ENCODE measurements around the gene BDNF. TPM values are rescaled to one million over a fixed set of nuclear protein-coding genes. Genes with fewer than 3 reads are reported as not detected.
A peak's percentile ranks its signal among the peaks of the same experiment; 100 is the strongest.

The BDNF gene
- total RNA-seq, 4 donors from 2014 or later = 0.14 to 0.64 TPM; not detected in 2

- no peaks in the 10 kb centered on the region for H3K36me3 ChIP-seq
- peaks cover 78% of the 10 kb centered on the region for H3K27me3 ChIP-seq
- in situ Hi-C loops (cut with MboI; ENCODE audit: low pct_ligation_motif_present in 1 of 4, low pct_unique_long_range_greater_than_20kb in 1 of 4, low sequenced_read_pairs in 3 of 4) = loop anchor here (10.0 to 25.0 kb wide), 5 partner anchors 590 to 1640 kb away; no protein-coding TSS in a partner anchor
- H3K9me3 ChIP-seq = no peaks in the 10 kb centered on the region
- TF ChIP-seq POLR2A (IDR thresholded peaks at IDR 0.05) (no peak), CTCF (IDR thresholded peaks at IDR 0.05) (no peak), POLR2AphosphoS5 (IDR thresholded peaks at IDR 0.05) (no peak), EP300 (IDR thresholded peaks at IDR 0.05; ENCODE audit: low read depth) (no peak)
- intact Hi-C loops (cut with DNase I; ENCODE audit: low total_unique reads) = no loop called here
- H3K4me1 ChIP-seq = peaks cover 12 to 30% (median 27%) of the 10 kb centered on the region in 4 donors
- 37 to 46% methylated on average over 2 of the region's 2 CpGs for WGBS, 2 donors (ENCODE audit: low coverage in 1 of 2)
- DNase-seq = no peak
- no peak overlapping the region for H3K4me3 ChIP-seq
- H3K27ac ChIP-seq = no peak overlapping the region
Measured at GRCh38 chr11:27697679-27698275, 2.5 kb downstream of the BDNF start.

DNA sequence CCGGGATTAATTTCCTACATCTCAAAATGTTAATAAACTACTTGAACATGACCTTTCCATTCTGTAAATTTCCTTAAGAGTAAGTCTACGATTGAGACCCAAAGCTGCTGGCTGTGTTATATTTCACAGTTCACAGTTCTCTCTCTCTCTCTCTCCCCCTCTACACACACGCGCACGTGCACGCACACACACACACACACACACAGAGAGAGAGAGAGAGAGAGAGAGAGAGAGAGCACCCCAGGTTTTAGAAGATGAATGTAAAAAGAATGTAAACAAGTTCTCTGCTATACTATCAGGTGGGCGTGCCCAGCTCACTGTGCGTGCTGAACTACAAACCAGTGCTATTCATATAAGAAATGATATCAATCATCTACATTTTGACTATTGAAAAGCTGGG, 3.3 kb downstream of the BDNF start:
- Histone ChIP-seq H3K27ac (no peak overlapping the region), H3K4me1 (peaks cover 12 to 30% (median 27%) of the 10 kb centered on the region in 4 donors), H3K9me3 (no peaks in the 10 kb centered on the region), H3K4me3 (no peak overlapping the region), H3K36me3 (no peaks in the 10 kb centered on the region), H3K27me3 (peaks cover 70% of the 10 kb centered on the region)
- 19 to 48% methylated on average over 7 to 8 of the region's 8 CpGs for WGBS, 2 donors (ENCODE audit: low coverage in 1 of 2)
- intact Hi-C loops (cut with DNase I; ENCODE audit: low total_unique reads) = no loop called here
- in situ Hi-C loops (cut with MboI; ENCODE audit: low pct_ligation_motif_present in 1 of 4, low pct_unique_long_range_greater_than_20kb in 1 of 4, low sequenced_read_pairs in 3 of 4) = loop anchor here (10.0 to 25.0 kb wide), 5 partner anchors 590 to 1640 kb away; no protein-coding TSS in a partner anchor
- no peak for DNase-seq
- no peak for TF ChIP-seq EP300 (IDR thresholded peaks at IDR 0.05; ENCODE audit: low read depth)
- no peak for TF ChIP-seq POLR2A (IDR thresholded peaks at IDR 0.05)
- TF ChIP-seq CTCF (IDR thresholded peaks at IDR 0.05) = no peak
- no peak for TF ChIP-seq POLR2AphosphoS5 (IDR thresholded peaks at IDR 0.05)

DNA sequence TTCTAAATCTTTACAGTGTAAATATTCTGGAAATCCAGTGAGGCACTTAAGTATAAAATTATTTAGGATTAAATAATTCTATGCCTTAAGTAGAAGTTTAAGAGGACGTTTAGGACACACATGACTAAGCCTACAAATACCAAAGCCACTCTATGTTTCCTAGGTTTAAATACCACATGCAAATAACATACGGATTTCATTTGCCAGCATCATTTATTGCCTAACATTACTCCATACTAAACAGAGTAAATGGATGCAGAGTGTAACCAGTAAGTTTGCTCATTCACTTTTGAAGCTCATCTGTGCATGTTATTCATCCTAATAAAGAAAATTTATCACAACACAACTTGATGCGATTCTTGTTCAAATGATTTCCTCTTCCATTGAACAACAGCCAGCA, 4.1 kb downstream of the BDNF start:
- H3K9me3 ChIP-seq = no peaks in the 10 kb centered on the region
- peaks cover 8 to 24% (median 22%) of the 10 kb centered on the region in 4 donors for H3K4me1 ChIP-seq
- no peak overlapping the region for H3K27ac ChIP-seq
- H3K27me3 ChIP-seq = peaks cover 62% of the 10 kb centered on the region
- WGBS, 2 donors (ENCODE audit: low coverage in 1 of 2) = 47 to 59% methylated on average over 3 of the region's 3 CpGs
- in situ Hi-C loops (cut with MboI; ENCODE audit: low pct_ligation_motif_present in 1 of 4, low pct_unique_long_range_greater_than_20kb in 1 of 4, low sequenced_read_pairs in 3 of 4) (loop anchor here (10.0 to 25.0 kb wide), 5 partner anchors 591 to 1641 kb away; no protein-coding TSS in a partner anchor), intact Hi-C loops (cut with DNase I; ENCODE audit: low total_unique reads) (no loop called here)
- no peak for TF ChIP-seq POLR2AphosphoS5 (IDR thresholded peaks at IDR 0.05)
- no peak for TF ChIP-seq POLR2A (IDR thresholded peaks at IDR 0.05)
- TF ChIP-seq EP300 (IDR thresholded peaks at IDR 0.05; ENCODE audit: low read depth) = no peak
- no peak for TF ChIP-seq CTCF (IDR thresholded peaks at IDR 0.05)
- no peak for DNase-seq
- H3K36me3 ChIP-seq = no peaks in the 10 kb centered on the region
- H3K4me3 ChIP-seq = no peak overlapping the region

DNA sequence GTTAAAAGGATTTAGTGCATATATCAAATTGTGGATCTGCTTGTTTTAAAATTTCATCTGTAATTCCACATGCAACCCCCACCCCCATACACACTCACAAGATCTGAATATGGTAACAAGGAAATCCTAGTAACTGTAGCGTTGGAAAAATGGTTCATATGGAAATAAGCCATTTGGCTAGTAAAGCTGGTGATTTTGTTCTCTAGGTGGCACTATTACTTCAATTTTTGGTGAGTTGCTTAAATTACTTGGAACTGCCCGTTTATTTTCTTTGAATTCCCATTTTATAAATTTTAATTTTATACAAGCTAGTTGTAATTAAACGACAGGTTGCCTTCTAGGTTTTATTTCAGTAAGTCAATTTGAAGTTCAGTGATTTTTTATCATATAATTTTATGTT, 5.3 kb downstream of the BDNF start:
- peaks cover 6 to 15% (median 14%) of the 10 kb centered on the region in 4 donors for H3K4me1 ChIP-seq
- 8 to 11% methylated on average over 3 of the region's 3 CpGs for WGBS, 2 donors (ENCODE audit: low coverage in 1 of 2)
- peaks cover 50% of the 10 kb centered on the region for H3K27me3 ChIP-seq
- no peaks in the 10 kb centered on the region for H3K9me3 ChIP-seq
- no peak overlapping the region for H3K27ac ChIP-seq
- no peak overlapping the region for H3K4me3 ChIP-seq
- intact Hi-C loops (cut with DNase I; ENCODE audit: low total_unique reads) = no loop called here
- H3K36me3 ChIP-seq = no peaks in the 10 kb centered on the region
- TF ChIP-seq POLR2AphosphoS5 (IDR thresholded peaks at IDR 0.05) = no peak
- TF ChIP-seq CTCF (IDR thresholded peaks at IDR 0.05) = peak in 4 of 5 experiments; percentile 11 to 22 (median 18)
- DNase-seq = no peak
- in situ Hi-C loops (cut with MboI; ENCODE audit: low pct_ligation_motif_present in 1 of 4, low pct_unique_long_range_greater_than_20kb in 1 of 4, low sequenced_read_pairs in 3 of 4) = loop anchor here (10.0 to 25.0 kb wide), 5 partner anchors 592 to 1642 kb away; no protein-coding TSS in a partner anchor
